Right kidney (tissue), 9 donors: ENCODE results near the gene KHDRBS1.
"Not testable (repeated sequence)": the region's sequence is repeated elsewhere in the genome, so short reads cannot be mapped to it uniquely, and the experiment has no call there.

Experiments
- DNase-seq: peaks from one replicate; pipeline ENCODE4 v3.0.0-alpha.2; 2016
- long read RNA-seq, 8 donors: transcript quantifications; one replicate each; lab custom pipeline, GENCODE V29; 2026

The KHDRBS1 gene, protein sequence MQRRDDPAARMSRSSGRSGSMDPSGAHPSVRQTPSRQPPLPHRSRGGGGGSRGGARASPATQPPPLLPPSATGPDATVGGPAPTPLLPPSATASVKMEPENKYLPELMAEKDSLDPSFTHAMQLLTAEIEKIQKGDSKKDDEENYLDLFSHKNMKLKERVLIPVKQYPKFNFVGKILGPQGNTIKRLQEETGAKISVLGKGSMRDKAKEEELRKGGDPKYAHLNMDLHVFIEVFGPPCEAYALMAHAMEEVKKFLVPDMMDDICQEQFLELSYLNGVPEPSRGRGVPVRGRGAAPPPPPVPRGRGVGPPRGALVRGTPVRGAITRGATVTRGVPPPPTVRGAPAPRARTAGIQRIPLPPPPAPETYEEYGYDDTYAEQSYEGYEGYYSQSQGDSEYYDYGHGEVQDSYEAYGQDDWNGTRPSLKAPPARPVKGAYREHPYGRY
- long read RNA-seq, donor 1, transcript KHDRBS1-202 (9 exons, 2,757 nt) = major isoform, 63 of 78 reads
- long read RNA-seq, donor 1, transcript KHDRBS1-203 (11 exons, 1,989 nt) = minor isoform, 6 of 78 reads
- long read RNA-seq, donor 1, partial matches to known transcripts = 6 of 78 reads
- long read RNA-seq, donor 1, other reads (novel, unspliced or antisense) = 0 of 78 reads
- long read RNA-seq, donor 2, transcript KHDRBS1-202 (9 exons, 2,757 nt) = major isoform, 30 of 192 reads
- long read RNA-seq, donor 2, partial matches to known transcripts = 157 of 192 reads
- long read RNA-seq, donor 2, other reads (novel, unspliced or antisense) = 0 of 192 reads
- long read RNA-seq, donor 3, transcript KHDRBS1-202 (9 exons, 2,757 nt) = major isoform, 39 of 44 reads
- long read RNA-seq, donor 3, partial matches to known transcripts = 0 of 44 reads
- long read RNA-seq, donor 3, other reads (novel, unspliced or antisense) = 0 of 44 reads
- long read RNA-seq, donor 4, transcript KHDRBS1-202 (9 exons, 2,757 nt) = major isoform, 64 of 75 reads
- long read RNA-seq, donor 4, partial matches to known transcripts = 6 of 75 reads
- long read RNA-seq, donor 4, other reads (novel, unspliced or antisense) = 0 of 75 reads
- long read RNA-seq, donor 5, transcript KHDRBS1-202 (9 exons, 2,757 nt) = major isoform, 91 of 100 reads
- long read RNA-seq, donor 5, partial matches to known transcripts = 7 of 100 reads
- long read RNA-seq, donor 5, other reads (novel, unspliced or antisense) = 0 of 100 reads
- long read RNA-seq, donor 6, transcript KHDRBS1-202 (9 exons, 2,757 nt) = major isoform, 71 of 98 reads
- long read RNA-seq, donor 6, partial matches to known transcripts = 25 of 98 reads
- long read RNA-seq, donor 6, other reads (novel, unspliced or antisense) = 0 of 98 reads
- long read RNA-seq, donor 7, transcript KHDRBS1-202 (9 exons, 2,757 nt) = major isoform, 138 of 203 reads
- long read RNA-seq, donor 7, transcript KHDRBS1-203 (11 exons, 1,989 nt) = minor isoform, 5 of 203 reads
- long read RNA-seq, donor 7, partial matches to known transcripts = 57 of 203 reads
- long read RNA-seq, donor 7, other reads (novel, unspliced or antisense) = 0 of 203 reads
- long read RNA-seq, donor 8, transcript KHDRBS1-202 (9 exons, 2,757 nt) = major isoform, 79 of 85 reads
- long read RNA-seq, donor 8, partial matches to known transcripts = 0 of 85 reads
- long read RNA-seq, donor 8, other reads (novel, unspliced or antisense) = 0 of 85 reads

DNA sequence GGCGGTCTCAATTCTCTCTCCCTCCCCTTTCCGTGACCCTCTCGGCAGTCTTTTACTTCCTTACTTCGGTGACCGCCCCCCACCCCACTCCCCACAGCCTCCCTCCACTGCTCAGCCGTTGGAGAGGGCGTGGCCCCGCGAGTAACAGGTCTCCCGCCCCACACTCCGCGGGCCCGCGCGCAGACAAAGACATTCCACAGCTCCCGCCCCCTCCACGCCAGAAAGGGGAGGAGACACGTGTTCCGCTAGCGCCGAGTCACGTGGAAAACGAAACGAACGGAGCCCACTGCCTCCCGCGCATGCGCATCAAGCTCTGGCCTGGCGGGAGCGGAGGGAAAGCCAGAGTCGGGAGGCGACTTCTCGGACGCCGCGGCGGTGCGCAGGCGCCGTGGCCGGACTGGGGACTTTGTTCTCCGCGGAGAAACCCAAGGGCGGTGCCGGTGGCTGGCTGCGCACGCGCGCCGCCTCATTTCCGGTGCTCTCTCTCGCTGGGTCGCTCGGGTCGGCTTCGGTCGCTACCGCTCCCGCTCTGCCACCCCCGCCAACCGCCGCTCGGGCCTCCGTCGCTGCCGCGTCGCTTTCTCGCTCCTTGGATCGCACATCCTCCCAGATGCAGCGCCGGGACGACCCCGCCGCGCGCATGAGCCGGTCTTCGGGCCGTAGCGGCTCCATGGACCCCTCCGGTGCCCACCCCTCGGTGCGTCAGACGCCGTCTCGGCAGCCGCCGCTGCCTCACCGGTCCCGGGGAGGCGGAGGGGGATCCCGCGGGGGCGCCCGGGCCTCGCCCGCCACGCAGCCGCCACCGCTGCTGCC is at the start of gene KHDRBS1:
Gene KHDRBS1 (plus strand): TSS at position 483 of the 813 bp plus-strand sequence. CDS start 128 bp downstream, at position 611.
- peak; percentile 92 for DNase-seq

DNA sequence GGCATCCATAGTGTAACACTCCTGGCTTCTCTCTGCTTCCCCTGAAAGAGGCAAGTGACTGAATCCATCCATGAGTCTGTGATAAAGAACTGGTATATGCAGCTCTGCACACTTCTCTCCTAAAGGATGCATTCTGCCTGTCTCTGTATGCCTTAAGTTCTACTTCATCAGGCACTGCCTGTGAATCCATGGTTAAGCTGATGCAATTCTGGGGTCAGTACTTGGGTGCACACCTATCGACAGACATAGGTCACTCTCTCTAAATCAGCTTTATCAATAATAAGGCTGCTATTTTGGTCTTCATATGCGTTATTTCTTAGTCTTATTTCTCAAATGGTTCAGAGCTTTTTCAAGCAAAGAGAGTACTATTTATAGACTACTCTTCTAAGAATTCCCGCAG is 42.8 kb upstream of the KHDRBS1 start:
- no peak for DNase-seq

DNA sequence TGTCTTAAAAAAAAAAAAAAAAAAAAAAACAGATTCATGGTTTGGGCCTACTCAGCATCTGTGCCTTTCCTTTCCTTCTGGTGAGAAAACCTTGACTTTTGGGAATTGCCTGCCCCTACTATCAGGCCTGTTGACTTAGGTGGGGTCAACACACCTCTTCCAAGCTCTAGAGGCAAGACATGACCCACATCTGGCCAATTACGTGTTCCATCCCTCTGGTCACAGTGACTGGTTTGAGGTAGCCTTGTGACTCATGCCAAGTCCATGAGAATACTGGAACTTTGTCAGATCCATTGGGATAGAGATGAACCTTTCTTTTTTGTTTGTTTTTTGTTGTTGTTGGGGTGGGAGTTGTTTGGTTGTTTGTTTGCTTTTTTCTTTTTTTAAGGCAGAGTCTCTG is 37.3 kb upstream of the KHDRBS1 start:
- no peak for DNase-seq

DNA sequence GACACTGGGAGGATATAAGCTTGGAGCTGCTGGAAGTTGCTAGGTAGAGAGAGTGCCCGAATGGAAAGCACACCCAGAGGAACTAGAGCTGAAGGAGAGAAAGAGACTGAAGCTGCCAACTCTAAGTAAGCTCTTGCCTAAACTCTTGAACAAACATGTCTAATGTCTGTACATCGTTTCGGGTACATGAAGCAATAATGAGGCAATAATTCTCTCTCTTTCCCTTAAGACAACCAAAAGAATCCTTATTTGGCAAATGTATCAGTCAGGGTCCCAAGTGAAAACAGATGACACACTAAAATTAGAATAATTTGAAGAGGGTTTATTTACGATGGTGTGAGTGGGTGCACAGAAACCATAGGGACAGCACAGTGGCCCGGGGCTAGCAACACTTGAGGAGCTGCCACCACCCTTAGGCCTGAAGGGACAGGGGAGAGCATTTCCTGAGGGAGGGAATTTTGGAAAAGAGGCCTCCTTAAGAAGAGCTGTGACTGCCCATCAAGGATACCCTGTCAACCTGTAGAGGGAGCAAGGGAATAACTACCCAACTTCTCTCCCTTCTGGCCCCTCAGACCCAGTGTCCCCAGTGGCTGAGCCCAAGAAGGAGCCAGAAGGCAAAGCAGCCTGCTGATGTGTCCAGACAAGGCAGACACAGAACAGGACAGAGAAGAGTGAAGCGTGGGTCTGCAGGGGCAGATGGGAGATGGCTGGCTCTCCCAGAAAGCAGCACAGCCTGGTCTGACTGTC is 36.1 kb upstream of the KHDRBS1 start:
- no peak for DNase-seq

DNA sequence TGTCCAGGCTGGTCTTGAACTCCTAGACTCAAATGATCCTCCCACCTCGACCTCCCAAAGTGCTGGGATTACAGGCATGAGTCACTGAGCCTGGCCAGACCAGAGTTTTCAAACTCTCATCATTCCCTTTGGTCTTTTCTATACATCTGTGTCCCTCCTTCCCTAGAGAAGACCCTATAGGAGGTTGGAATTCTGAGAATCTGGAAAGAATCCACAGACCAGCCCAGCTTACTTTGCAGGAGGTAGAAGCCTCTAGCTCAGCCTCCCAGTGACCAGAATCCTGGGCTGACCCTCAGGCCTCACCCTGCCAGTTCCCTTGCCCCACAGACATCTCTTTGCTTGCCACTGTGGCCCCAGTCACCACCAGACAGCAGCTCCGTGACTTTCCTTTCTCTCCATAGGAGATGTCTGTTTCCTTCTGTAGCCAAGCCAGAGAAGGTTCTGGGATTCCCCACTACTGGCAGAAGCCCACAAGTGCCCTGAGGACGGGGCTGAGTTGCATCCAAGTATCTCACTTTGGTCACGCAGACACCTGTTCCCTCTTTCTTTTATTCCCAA is 34.7 kb upstream of the KHDRBS1 start:
- DNase-seq = no peak

DNA sequence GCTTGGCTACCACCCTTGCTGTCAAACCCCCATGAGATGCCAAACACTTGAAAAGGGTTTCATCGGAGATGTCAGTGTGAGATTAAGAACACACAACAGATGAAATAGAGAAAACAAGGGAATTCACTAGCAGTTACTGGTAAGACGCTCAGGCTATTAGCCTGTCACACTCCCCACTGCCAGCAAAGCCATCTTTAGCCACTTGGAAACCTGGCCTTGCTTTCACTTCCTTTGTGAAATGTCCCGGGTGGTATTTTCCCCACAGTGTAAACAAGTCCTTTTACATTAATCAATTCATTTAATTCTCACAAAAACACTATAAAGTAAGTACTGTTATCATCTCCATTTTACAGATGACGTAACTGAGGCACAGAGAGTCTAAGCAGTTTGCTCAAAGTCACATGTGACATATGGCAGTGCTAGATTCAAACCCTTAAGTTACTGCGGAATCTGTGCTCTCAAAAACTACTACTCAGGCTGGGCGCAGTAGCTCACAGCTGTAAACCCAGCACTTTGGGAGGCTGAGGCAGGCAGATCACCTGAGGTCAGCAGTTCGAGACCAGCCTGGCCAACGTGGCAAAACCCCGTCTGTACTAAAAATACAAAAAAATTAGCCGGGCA is 32.7 kb upstream of the KHDRBS1 start:
- no peak for DNase-seq

DNA sequence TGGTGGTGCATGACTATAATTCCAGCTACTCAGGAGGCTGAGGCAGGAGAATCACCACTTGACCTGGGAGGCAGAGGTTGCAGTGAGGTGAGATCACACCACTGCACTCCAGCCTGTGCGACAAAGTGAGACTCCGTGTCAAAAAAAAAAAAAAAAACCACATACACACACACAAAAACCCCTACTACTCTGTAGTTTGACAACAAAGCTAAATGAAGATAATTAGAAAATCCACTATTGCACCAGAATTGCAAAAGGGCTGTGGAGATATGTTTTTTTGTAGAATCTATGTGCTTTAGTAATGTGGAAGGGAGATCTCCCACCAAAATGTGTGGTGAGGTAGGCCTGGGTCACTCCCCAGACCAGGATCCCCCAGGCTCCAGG is 32.2 kb upstream of the KHDRBS1 start:
- DNase-seq = no peak

DNA sequence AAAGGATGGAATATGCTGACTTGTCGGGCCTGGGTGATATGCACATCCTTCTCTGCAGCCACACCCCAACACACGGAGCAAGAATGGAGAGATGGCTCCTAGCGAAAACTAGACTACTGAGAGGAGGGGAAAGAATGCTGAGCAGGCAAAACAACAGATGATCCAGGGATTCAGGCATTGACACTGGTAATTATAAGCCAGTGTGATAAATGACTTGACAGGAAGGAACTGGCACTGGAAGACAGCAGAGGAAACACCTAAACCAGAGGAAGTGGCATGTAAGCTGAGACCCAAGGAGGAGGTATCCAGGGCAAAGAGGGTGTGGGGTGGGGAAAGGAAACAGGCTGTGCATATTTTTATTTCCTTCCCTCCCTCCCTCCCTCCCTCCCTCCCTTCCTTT is 31.7 kb upstream of the KHDRBS1 start:
- no peak for DNase-seq

DNA sequence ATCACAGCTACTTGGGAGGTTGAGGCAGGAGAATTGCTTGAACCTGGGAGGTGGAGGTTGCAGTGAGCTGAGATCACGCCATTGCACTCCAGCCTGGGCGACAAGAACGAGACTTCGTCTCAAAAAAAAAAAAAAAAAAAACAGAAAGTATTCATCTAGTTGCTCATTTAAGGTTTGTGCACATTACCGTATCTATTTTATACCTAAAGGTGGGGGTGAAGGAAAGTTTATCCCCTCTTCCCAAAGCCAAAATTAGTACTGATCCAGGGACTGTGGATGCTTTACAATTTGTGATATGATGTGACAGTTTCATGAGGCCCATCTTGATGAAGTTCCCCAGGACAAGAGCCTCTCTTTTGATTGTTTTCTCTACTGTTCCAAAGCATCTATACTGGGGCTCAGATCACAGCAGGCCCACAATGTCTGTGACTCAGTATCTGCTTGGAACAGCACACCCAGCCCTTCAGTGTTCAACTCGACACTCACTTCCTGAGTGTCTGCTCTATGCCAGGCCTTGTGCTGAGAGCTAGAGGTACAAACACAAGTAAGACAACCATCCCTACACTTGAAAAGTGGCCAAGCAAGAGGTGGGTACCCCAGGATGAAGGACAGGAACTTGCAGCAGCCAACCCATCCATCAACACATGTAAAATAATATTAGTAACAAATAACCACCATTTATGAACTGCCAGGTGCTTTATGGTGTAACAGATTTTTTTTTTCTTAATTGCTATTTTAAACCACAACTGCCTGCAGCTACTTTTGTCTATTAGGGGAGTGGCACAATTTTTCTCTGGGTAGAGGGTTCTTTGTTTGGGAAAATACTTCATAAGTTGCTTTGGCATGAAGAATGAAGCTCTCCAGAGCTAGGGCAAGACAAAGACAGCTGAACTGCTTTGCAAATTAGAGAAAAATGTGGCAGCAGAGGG is 29.0 kb upstream of the KHDRBS1 start:
- no peak for DNase-seq

DNA sequence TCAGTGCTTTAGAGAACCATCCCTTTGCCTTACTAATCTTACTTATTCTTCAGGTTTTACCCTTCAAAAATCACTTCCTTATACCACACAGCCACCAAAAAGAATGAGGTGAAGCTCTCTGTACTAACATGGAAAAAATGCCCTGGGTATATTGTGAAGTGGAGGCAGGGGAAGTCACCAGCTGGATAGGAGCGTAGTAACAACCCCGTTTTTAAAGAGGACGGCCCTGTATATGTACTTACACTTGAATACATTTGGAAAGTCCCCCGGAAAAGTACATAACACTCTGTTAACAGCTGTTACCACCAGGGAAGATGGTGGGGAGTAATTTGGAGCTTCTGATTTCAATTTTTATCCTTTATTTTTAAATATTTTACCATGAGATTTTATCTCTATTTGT is 28.2 kb upstream of the KHDRBS1 start:
- DNase-seq = no peak

DNA sequence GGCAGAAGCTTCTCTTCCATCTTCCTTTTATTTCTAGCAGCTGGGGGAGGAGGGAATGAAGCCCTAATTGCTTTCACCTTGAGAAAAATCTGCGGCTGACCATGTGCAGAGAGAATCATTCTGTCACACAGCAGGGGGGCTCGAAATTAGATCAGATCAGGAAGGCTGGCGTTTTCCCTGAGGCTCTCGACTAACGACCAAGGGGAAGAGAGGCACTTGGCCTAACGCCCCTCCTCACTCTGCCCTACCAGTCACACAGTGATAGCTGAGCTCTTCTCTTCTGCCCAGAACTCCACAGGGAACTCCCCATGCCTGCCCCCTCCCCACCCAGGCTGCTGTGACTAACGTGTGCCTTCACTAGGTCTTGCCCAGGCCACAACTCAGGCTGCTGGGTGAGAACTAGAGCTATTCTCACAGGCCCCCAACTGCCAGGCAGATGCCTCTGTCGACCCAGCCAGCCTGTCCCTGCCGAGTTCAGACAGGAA is 26.5 kb upstream of the KHDRBS1 start:
- no peak for DNase-seq

DNA sequence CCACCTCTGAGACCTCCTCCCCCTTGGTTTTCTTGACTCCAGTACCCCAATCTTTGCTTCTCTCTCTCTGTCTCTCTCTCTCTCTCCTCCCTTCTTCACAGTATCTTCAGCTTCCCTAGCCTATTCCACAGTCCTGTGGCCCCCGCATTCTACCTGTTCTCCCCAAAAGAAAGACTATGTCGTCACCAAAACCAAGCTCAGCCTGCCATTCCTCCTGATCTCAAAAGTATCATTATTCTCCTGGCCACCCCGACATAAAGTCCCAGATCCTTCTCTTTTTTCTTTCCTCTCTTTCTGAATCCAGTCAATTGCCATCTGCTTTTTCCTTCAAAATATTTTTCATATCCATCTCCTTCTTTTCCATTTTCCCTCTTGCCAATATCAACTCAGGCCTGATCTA is 23.7 kb upstream of the KHDRBS1 start:
- no peak for DNase-seq

DNA sequence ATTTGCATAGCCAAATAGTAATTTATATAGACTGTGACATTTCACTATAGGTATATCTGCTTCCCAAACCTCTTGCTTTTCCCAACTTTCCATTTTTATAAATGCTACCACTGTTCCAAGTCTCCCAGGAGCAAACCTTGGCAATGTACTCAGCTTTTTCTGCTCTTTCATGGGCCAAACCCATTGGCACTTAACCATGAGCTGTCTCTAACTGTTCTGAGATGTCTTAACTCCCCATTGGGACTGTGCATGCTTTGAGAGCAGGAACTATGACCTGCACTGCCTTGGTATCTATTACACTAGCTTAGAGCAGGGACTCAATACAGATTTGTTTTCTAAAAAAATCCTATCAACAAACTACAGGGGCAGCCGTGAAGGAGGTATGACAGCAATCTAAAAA is 22.5 kb upstream of the KHDRBS1 start:
- no peak for DNase-seq

DNA sequence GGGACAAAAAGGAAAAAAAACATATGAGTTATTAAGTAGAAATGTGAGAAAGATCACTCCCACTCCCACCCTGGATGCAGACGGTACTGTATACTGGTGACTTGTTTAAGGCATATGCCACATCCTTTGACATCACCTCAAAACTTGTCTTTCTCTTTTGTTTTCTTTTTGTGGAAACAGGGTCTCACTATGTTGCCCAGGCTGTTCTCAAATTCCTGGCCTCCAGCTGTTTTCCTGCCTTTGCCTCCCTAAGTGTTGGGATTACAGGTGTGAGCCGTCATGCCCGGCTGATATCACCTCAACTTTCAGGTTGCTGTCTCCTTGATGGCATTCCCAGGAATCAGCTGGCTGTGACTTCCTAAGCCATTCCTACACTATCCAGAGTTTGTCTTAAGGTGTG is 18.4 kb upstream of the KHDRBS1 start:
- DNase-seq = no peak

DNA sequence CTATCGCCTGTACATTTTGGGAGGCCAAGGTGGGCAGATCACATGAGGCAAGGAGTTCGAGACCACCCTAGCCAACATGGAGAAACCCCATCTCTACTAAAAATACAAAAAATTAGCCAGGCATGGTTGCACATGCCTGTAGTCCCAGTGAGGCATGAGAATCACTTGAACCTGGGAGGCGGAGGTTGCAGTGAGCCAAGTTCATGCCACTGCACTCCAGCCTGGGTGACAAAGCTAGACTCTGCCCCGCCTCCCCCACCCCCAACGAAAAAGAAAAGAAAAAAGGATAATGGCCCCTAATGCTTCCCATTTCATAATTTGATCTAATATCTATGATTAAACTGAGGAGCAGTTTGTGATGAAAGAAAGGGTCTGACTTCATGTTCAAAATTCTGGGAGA is 17.5 kb upstream of the KHDRBS1 start:
- not testable (repeated sequence) for DNase-seq

DNA sequence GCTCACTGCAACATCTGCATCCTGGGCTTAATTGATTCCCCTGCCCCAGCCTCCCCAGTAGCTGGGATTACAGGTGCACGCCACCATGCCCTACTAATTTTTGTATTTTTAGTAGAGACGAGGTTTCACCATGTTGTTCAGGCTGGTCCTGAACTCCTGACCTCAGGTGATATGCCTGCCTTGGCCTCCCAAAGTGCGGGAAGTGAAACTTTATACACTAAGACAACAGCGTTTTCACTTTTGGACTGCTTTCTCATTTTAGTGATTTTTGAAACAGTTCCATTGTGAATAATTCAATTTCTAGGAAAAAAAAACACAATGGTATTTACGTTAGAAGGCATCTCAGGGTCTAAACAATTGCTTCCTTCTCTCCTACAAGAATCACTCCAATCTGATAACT is 11.8 kb upstream of the KHDRBS1 start:
- DNase-seq = no peak

DNA sequence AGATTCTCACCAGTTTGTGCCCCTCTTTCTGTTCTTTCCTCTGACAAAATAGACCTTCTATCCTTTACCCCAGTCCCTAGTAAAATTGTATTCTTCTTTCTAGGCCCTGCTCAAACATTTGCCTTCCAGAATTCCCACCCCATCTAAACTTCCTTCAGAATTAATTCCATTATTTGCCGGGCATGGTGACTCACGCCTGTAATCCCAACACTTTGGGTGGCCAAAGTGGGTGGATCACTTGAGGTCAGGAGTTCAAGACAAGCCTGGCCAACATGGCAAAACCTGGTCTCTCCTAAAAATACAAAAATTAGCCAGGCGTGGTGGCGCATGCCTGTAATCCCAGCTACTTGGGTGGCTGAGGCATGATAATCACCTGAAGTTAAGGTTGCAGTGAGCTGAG is 11.4 kb upstream of the KHDRBS1 start:
- DNase-seq = not testable (repeated sequence)

DNA sequence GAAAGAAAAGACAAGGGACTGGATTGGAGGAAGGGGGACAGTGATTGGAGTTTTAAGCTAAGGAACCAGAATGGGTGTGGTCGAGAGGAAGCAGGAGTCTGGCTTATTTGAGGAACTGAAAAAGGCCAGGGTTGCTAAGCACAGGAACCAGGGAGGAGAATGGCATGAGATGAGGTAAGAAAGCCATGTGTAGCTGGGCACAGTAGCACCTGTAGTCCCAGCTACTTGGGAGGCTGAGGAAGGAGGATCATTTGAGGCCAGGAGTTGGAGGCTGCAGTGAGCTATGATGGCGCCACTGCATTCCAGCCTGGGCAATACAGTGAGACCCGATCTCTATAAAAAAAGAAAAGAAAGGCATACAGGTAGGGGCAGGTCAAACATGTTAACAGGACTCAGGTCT is 8.1 kb upstream of the KHDRBS1 start:
- DNase-seq = no peak
